Measurements from ENCODE around the gene EVC. TPM values are rescaled to one million over a fixed set of nuclear protein-coding genes. Genes with fewer than 3 reads are reported as not detected.

EVC gene
- total and polyA plus RNA-seq, 2 of the 8 experiments (the other 6 are each of a cell fraction or from before 2014, with no cell fraction given) = 2.6 to 9.8 TPM

DNA sequence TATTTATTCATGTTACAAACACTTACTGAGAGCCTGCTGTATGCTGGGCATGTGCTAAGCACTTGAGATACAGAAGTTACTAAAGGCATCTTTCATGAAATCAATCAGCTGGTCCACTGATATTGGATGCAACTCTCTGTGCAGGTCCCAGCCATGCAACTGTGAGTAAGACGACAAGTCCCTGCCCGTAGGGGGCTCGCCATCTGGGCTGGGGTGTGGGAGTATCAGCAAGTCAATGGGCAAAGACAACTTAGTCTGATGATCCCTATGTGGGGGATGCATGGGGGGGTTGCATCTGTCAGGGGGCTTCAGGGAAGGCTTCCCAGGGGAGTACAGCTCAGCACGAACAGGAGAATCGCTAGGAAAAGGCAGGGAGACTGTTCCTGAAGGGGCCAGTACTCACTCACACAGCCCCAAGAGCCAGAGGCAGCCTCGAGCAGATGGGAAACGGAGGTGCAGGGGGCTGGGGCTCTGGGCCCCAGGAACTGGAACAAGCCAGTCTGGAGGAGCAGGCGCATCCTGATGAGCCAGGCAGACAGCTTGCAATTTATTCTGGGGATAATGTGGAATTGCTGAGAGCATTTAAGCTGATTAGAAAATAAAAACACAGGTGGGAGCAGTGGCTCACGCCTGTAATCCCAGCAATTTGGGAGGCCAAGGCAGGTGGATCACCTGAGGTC, 141.7 kb downstream of the EVC start:
- Histone ChIP-seq H4K20me1 (replicated peaks in 1 of 2; ENCODE audit: control insufficient read depth in 1 of 2, insufficient read depth in 2 of 2, low read length in 2 of 2) (peaks cover 5 to 16% of the 10 kb centered on the region in 2 experiments), H3K4me2 (ENCODE audit: insufficient read depth in 1 of 2, low read depth in 2 of 2, low read length in 2 of 2) (no peak overlapping the region), H2AK5ac (ENCODE audit: low read depth, low read length) (no peak overlapping the region), H2BK20ac (ENCODE audit: low read length) (no peak overlapping the region), H2BK120ac (replicated peaks; ENCODE audit: low read depth, low read length) (no peak overlapping the region), H3K9me3 (ENCODE audit: insufficient read depth in 2 of 2, low read depth in 1 of 2, low read length in 1 of 2) (no peaks in the 10 kb centered on the region; a peak in 1 of 4 replicates), H3K36me3 (ENCODE audit: control insufficient read depth in 2 of 4, insufficient read depth in 4 of 4, low read length in 3 of 4) (peaks cover 11 to 54% (median 41%) of the 10 kb centered on the region in 4 experiments), H2BK15ac (ENCODE audit: low read length) (no peak overlapping the region), H2BK5ac (ENCODE audit: low read depth, low read length) (no peak overlapping the region), H3K27me3 (replicated peaks in 1 of 4; ENCODE audit: control insufficient read depth in 3 of 4, extremely low read depth in 1 of 4, insufficient read depth in 3 of 4, low read length in 3 of 4) (no peaks in the 10 kb centered on the region), H4K91ac (replicated peaks; ENCODE audit: insufficient read length, low read length) (no peak overlapping the region), H3K23ac (ENCODE audit: insufficient read length) (no peak overlapping the region), H3K27ac (ENCODE audit: low read depth, low read length) (no peak overlapping the region), H4K8ac (ENCODE audit: extremely low read depth, insufficient read depth, low read length) (no peak overlapping the region), H3K79me1 (ENCODE audit: low read depth, low read length) (peaks cover 4% of the 10 kb centered on the region), H3K23me2 (ENCODE audit: low read depth, low read length) (peaks cover 13% of the 10 kb centered on the region; the same call in 1 of the 2 replicates), H3K4me1 (replicated peaks in 1 of 4; ENCODE audit: control insufficient read depth in 3 of 4, insufficient read depth in 4 of 4, low read length in 3 of 4) (no peaks in the 10 kb centered on the region), H3K9ac (replicated peaks in 1 of 4; ENCODE audit: extremely low read depth in 1 of 4, low read depth in 3 of 4, low read length in 3 of 4) (no peak overlapping the region), H3K79me2 (ENCODE audit: control insufficient read depth in 1 of 2, insufficient read depth in 2 of 2, low read length in 2 of 2) (peaks cover 0 to 12% of the 10 kb centered on the region in 2 experiments; a peak in 3 of 4 replicates), H4K5ac (ENCODE audit: insufficient read length, low read depth, low read length) (no peak overlapping the region), H3K4ac (replicated peaks; ENCODE audit: insufficient read length, low read depth, low read length) (no peak overlapping the region), H3K56ac (replicated peaks; ENCODE audit: insufficient read length, low read depth, low read length) (no peak overlapping the region), H3K18ac (ENCODE audit: extremely low read depth, low read length) (no peak overlapping the region), H3K14ac (ENCODE audit: insufficient read length) (no peak overlapping the region), H2AFZ (ENCODE audit: low read length) (no peak overlapping the region), H2BK12ac (ENCODE audit: low read depth, low read length) (no peak overlapping the region), H3K4me3 (ENCODE audit: extremely low read depth in 1 of 4, insufficient read depth in 2 of 4, low read depth in 3 of 4, low read length in 4 of 4) (no peak overlapping the region)
- WGBS, 2 experiments (ENCODE audit: extremely low coverage in 1 of 2, insufficient coverage in 1 of 2, insufficient read length in 1 of 2, insufficient replicate concordance in 2 of 2, low coverage in 1 of 2, low lambda C conversion rate in 2 of 2, missing lambda C conversion rate in 1 of 2) = 86% methylated on average over 9 of the region's 9 CpGs; no CpG with 5 or more reads in 1 of the 2 experiments
- FAIRE-seq (no peak), DNase-seq (ENCODE audit: low read depth in 1 of 2, low spot score in 2 of 2) (no peak)
- ChIA-PET CTCF (ENCODE audit: partially characterized antibody) (interaction anchor here (0.6 to 1.0 kb wide), 3 partner anchors 99 to 126 kb away, joined by 3 to 4 read pairs (median 3); no protein-coding TSS in a partner anchor), POLR2A (ENCODE audit: partially characterized antibody) (interaction anchor here (0.6 kb wide), 1 partner anchor 9 kb away, joined by 4 read pairs; no protein-coding TSS in a partner anchor)
- TF ChIP-seq JUN (IDR thresholded peaks at IDR 0.05; ENCODE audit: low read depth, low read length) (no peak), SIX5 (IDR thresholded peaks at IDR 0.05; ENCODE audit: low read depth, low read length) (no peak), HDAC2 (IDR thresholded peaks at IDR 0.05; ENCODE audit: borderline replicate concordance in 1 of 2, low read depth in 2 of 2, low read length in 2 of 2) (no peak), NRF1 (IDR thresholded peaks at IDR 0.05; ENCODE audit: low read depth, low read length) (no peak), TEAD4 (IDR thresholded peaks at IDR 0.05; ENCODE audit: low read depth, low read length) (no peak), HDAC6 (IDR thresholded peaks at IDR 0.05; ENCODE audit: low read depth, low read length) (no peak), SUZ12 (IDR thresholded peaks at IDR 0.05; ENCODE audit: low read length) (no peak), MAFK (IDR thresholded peaks at IDR 0.05; ENCODE audit: low read depth, low read length) (no peak), ZNF274 (IDR thresholded peaks at IDR 0.05; ENCODE audit: borderline replicate concordance, extremely low read depth, low read length) (no peak), YY1 (IDR thresholded peaks at IDR 0.05; ENCODE audit: low read depth, low read length) (no peak), POU5F1 (IDR thresholded peaks at IDR 0.05; ENCODE audit: low read depth, low read length) (no peak), SP4 (IDR thresholded peaks at IDR 0.05; ENCODE audit: low read length) (no peak), RXRA (IDR thresholded peaks at IDR 0.05; ENCODE audit: insufficient read depth, low read depth, low read length) (no peak)

Measured in H1 (cell line).